Heart left ventricle (tissue), 16 donors: ENCODE measurements around the gene EEF1AKMT2. TPM values are rescaled to one million over a fixed set of nuclear protein-coding genes. Genes with fewer than 3 reads are reported as not detected.
A peak's percentile ranks its signal among the peaks of the same experiment; 100 is the strongest.

Experiments used
- ATAC-seq, 4 donors: fragments of 200-7000 bp; cut with Tn5 transposase; one replicate each; pipeline ENCODE4 v1.9.1; 2020 to 2022; ENCODE audit warnings: moderate library complexity in 4 of 4, mild to moderate bottlenecking in 3 of 4, moderate number of reproducible peaks in 1 of 4
- DNase-seq, 5 donors: peaks; one replicate each; pipeline ENCODE4 v3.0.0-alpha.2; 2020
- H3K27ac ChIP-seq, 12 donors: fragments of 200-600 bp; sonication (generic) in 4 of 12; one replicate each; pipeline versions ENCODE4 v1.5.0 to v1.8.0; 2016 to 2022; ENCODE audit warnings: mild to moderate bottlenecking in 2 of 12
- H3K27me3 ChIP-seq, 9 donors: fragments of 200-600 bp; sonication (generic) in 2 of 9; one replicate each; pipeline versions ENCODE4 v1.5.1 to v1.8.0; 2016 to 2022; ENCODE audit warnings: mild to moderate bottlenecking in 3 of 9
- H3K36me3 ChIP-seq, 9 donors: fragments of 200-600 bp; sonication (generic) in 2 of 9; one replicate each; pipeline versions ENCODE4 v1.5.0 to v1.8.0; 2018 to 2022; ENCODE audit warnings: mild to moderate bottlenecking in 2 of 9
- H3K4me1 ChIP-seq, 12 donors: fragments of 200-600 bp; sonication (generic) in 4 of 12; one replicate each; pipeline versions ENCODE4 v1.5.0 to v1.8.0; 2016 to 2022; ENCODE audit warnings: mild to moderate bottlenecking in 3 of 12
- H3K4me3 ChIP-seq, 12 donors: fragments of 200-600 bp; sonication (generic) in 4 of 12; one replicate each; pipeline versions ENCODE4 v1.5.0 to v1.8.0; 2017 to 2022; ENCODE audit warnings: mild to moderate bottlenecking in 9 of 12, moderate library complexity in 4 of 12
- H3K9me3 ChIP-seq, 12 donors: fragments of 200-600 bp; sonication (generic) in 4 of 12; one replicate each; pipeline versions ENCODE4 v1.5.0 to v1.8.0; 2016 to 2022; ENCODE audit warnings: mild to moderate bottlenecking in 1 of 12
- CTCF ChIP-seq, 12 donors: fragments of 200-600 bp; sonication (generic) in 4 of 12; IDR thresholded peaks; one replicate each; pipeline versions ENCODE4 v1.5.0 to v1.8.0; 2018 to 2022; ENCODE audit warnings: antibody characterized with exemption in 12 of 12, mild to moderate bottlenecking in 5 of 12
- POLR2A ChIP-seq, 2 donors: fragments of 450-650 bp; IDR thresholded peaks; one replicate each; pipeline ENCODE4 v1.6.1; 2017; ENCODE audit warnings: antibody characterized with exemption in 2 of 2, mild to moderate bottlenecking in 2 of 2, moderate library complexity in 2 of 2
- WGBS, 4 donors: extraction: QIAGEN DNeasy Blood & Tissue Kit in 2 of 4; methylation state at CpG; one replicate each; pipeline versions ENCODE4 v1.1.5 to v1.1.7; 2013 to 2018; 5-methylcytosine and 5-hydroxymethylcytosine counted together
- intact Hi-C, 10 donors: fragments of 100-400 bp; cut with DNase I; formaldehyde crosslinking; loops; one replicate each; pipeline versions ENCODE4 v1.11.1 to v1.14.2; 2022
- polyA plus RNA-seq, 2 donors: library from polyadenylated mRNA; stranded (reverse); fragments of 200-250 nt; gene quantifications; one replicate each; pipeline ENCODE4 v1.2.3, GENCODE V29; 2013
- total RNA-seq, 9 donors: library from RNA; depleted of rRNA in 2 of 9; stranded (reverse); fragments of >200 nt in 2 of 9; fragmentation: NEBNext Ultra II Directional in 3 of 9; extraction: Animal tissue kit (Norgen Biotek cat#: 25700) in 3 of 9; gene quantifications; one replicate each; pipeline versions ENCODE4 v1.1.0 to v1.2.4, GENCODE V29; 2016 to 2023
- donor health status: ischemic (EF 13 %, LVEDD 7.1; RV severe dilation, severe dysfunction).
- donor health status: healthy with polysubstance abuse.
- donor health status: DM: no; HTN: yes; CAD: no.
- donor health status: DM: no; HTN: no; CAD: no.
- donor health status: ischemic (EF 25% LVEDD 6.9; RV normal size, moderate dysfunction).
- donor health status: ischemic (EF 25% LVEDD 5.7; RV mildly dilated, moderate dysfunction).
- donor health status: healthy.
- donor health status: DM: yes; HTN: yes; CAD: no.
- donor health status: ischemic (EF 35%, LVEDD 5.7; RV mildly dilated, moderate dysfunction).
- donor health status: nonischemic (EF 11% LVEDD 7.7; RV severe dilation, severe dysfunction).
- donor health status: DM: yes; HTN: yes; CAD: no.
- donor health status: PGD.
- donor health status: ischemic (EF 29% LVEDD 5.4; RV normal size, mild dysfunction).
- donor health status: nonischemic (EF 23%, LVEDD 6.1; RV moderate dilation, normal function).

Gene EEF1AKMT2
- total and polyA plus RNA-seq, 11 donors: 3.6 to 14.8 (median 10.9) TPM

GRCh38 chr10:124721330-124722045 lies 70.2 kb downstream of the EEF1AKMT2 start:
- no peak for TF ChIP-seq POLR2A (IDR thresholded peaks at IDR 0.05)
- no peak for TF ChIP-seq CTCF (IDR thresholded peaks at IDR 0.05)

GRCh38 chr10:124719213-124719851 lies 72.4 kb downstream of the EEF1AKMT2 start:
- DNase-seq (peak; percentile 74 to 83 (median 81)), ATAC-seq (peak; percentile 19 to 60 (median 48))
- 24 to 37% (median 31%) methylated on average over 8 of the region's 8 CpGs for WGBS, 4 donors
- TF ChIP-seq CTCF (IDR thresholded peaks at IDR 0.05) (peak; percentile 35 to 69 (median 57)), POLR2A (IDR thresholded peaks at IDR 0.05) (no peak)
- no peaks in the 10 kb centered on the region for H3K9me3 ChIP-seq
- H3K36me3 ChIP-seq: no peaks in the 10 kb centered on the region
- no peaks in the 10 kb centered on the region for H3K27me3 ChIP-seq
- peaks cover 16 to 99% (median 91%) of the 10 kb centered on the region in 12 donors for H3K4me1 ChIP-seq
- intact Hi-C loops: no loop called here
- peak overlapping the region; percentile 18 to 93 (median 80) for H3K27ac ChIP-seq
- peak overlapping the region in 1 of 12 donors; percentile 33 for H3K4me3 ChIP-seq

More at GRCh38 chr10:124721330-124722045, 70.2 kb downstream of the EEF1AKMT2 start:
- DNase-seq (peak in 4 of 5 donors; percentile 61 to 81 (median 74)), ATAC-seq (peak; percentile 77 to 87 (median 80))
- peak overlapping the region; percentile 59 to 93 (median 82) for H3K27ac ChIP-seq
- H3K4me1 ChIP-seq: peaks cover 27 to 100% (median 97%) of the 10 kb centered on the region in 12 donors
- 25 to 33% (median 28%) methylated on average over 16 of the region's 16 CpGs for WGBS, 4 donors
- no peak overlapping the region for H3K4me3 ChIP-seq
- H3K27me3 ChIP-seq: no peaks in the 10 kb centered on the region
- H3K9me3 ChIP-seq: no peaks in the 10 kb centered on the region
- intact Hi-C loops: loop anchor here in 4 of 10 donors (2.0 to 5.0 kb wide), 4 partner anchors 15 to 74 kb away; no protein-coding TSS in a partner anchor
- H3K36me3 ChIP-seq: peaks cover 0 to 5% (median 0%) of the 10 kb centered on the region in 9 donors

GRCh38 chr10:124717911-124718741 lies 73.6 kb downstream of the EEF1AKMT2 start:
- peak overlapping the region in 1 of 12 donors; percentile 33 for H3K4me3 ChIP-seq
- ATAC-seq (peak in 3 of 4 donors; percentile 14 to 38 (median 18)), DNase-seq (peak in 1 of 5 donors; percentile 47)
- peak overlapping the region; percentile 3 to 93 (median 80) for H3K27ac ChIP-seq
- H3K36me3 ChIP-seq: no peaks in the 10 kb centered on the region
- TF ChIP-seq POLR2A (IDR thresholded peaks at IDR 0.05) (no peak), CTCF (IDR thresholded peaks at IDR 0.05) (no peak)
- intact Hi-C loops: no loop called here
- peaks cover 8 to 99% (median 91%) of the 10 kb centered on the region in 12 donors for H3K4me1 ChIP-seq
- H3K27me3 ChIP-seq: no peaks in the 10 kb centered on the region
- no peaks in the 10 kb centered on the region for H3K9me3 ChIP-seq
- 45 to 59% (median 54%) methylated on average over 12 of the region's 12 CpGs for WGBS, 4 donors
